DND-41 (cell line): ENCODE data around the gene NAA30.

ENCODE experiments used
- EZH2 ChIP-seq: IDR thresholded peaks from 3 replicates; pipeline ENCODE4 v1.6.1; 2012; ENCODE audit warnings: borderline replicate concordance, low read depth, mild to moderate bottlenecking, moderate library complexity, low read length, inconsistent platforms; ENCODE audit not compliant: severe bottlenecking
- TF ChIP-seq, protein P1 (sequence below): IDR thresholded peaks from 2 replicates; pipeline ENCODE4 v1.5.1; 2012; ENCODE audit warnings: borderline replicate concordance, low read length, moderate library complexity, mild to moderate bottlenecking; ENCODE audit not compliant: poor library complexity, severe bottlenecking; ENCODE audit errors: extremely low read depth

DNA sequence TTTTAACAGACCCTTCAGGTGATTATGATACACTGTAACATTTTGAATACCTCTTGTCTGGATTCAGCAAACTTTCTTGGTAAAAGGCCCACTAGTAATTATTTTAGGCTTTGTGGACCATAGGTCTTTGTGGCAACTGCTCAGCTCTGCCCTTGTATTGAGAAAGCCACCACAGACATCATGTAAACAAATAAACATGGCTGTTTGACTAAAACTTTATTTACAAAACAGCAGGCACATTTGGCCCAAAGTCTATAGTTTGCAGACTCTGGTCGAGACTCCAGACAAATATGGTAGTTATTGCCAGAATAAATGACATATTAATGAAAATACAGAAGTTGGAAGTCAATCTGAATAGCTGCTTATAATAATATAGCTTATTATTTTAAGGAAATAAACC, 18.2 kb downstream of the NAA30 start:
- TF ChIP-seq, protein P1, sequence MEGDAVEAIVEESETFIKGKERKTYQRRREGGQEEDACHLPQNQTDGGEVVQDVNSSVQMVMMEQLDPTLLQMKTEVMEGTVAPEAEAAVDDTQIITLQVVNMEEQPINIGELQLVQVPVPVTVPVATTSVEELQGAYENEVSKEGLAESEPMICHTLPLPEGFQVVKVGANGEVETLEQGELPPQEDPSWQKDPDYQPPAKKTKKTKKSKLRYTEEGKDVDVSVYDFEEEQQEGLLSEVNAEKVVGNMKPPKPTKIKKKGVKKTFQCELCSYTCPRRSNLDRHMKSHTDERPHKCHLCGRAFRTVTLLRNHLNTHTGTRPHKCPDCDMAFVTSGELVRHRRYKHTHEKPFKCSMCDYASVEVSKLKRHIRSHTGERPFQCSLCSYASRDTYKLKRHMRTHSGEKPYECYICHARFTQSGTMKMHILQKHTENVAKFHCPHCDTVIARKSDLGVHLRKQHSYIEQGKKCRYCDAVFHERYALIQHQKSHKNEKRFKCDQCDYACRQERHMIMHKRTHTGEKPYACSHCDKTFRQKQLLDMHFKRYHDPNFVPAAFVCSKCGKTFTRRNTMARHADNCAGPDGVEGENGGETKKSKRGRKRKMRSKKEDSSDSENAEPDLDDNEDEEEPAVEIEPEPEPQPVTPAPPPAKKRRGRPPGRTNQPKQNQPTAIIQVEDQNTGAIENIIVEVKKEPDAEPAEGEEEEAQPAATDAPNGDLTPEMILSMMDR: no peak
- TF ChIP-seq EZH2: no peak
